Measurements from ENCODE around the gene NUDT14. TPM values are rescaled to one million over a fixed set of nuclear protein-coding genes. Genes with fewer than 3 reads are reported as not detected.

The NUDT14 gene
- total and polyA plus RNA-seq, 2 of the 4 experiments (the other 2 are of a cell fraction), result 5.6 to 9.3 TPM

- WGBS, 2 experiments (ENCODE audit: extremely low coverage in 2 of 2, insufficient read length in 1 of 2), result 75% methylated on average over 7 of the region's 17 CpGs; no CpG with 5 or more reads in 1 of the 2 experiments
Observed at GRCh38 chr14:105228562-105228961, 47.5 kb upstream of the NUDT14 start.

More at GRCh38 chr14:105228562-105228961, 47.5 kb upstream of the NUDT14 start:
- no peak overlapping the region for H3K56ac ChIP-seq (ENCODE audit: extremely low read depth, insufficient read depth, low read length)
- intact Hi-C loops (cut with micrococcal nuclease) (no loop called here), in situ Hi-C loops (cut with MboI; ENCODE audit: low sequenced_read_pairs) (no loop called here), dilution Hi-C loops (cut with HindIII; ENCODE audit: low sequenced_read_pairs, unreplicated experiment) (no loop called here)
- no peak overlapping the region for H2AFZ ChIP-seq (replicated peaks; ENCODE audit: low read length, poor library complexity)
- no peak overlapping the region for H3K4me2 ChIP-seq (ENCODE audit: low read depth, low read length)
- no peak for DNase-seq
- H2BK120ac ChIP-seq (ENCODE audit: low read depth, low read length), result no peak overlapping the region
- TF ChIP-seq CTCF (conservative IDR thresholded peaks at IDR 0.05; ENCODE audit: low read depth, low read length) (no peak), NFE2L2 (IDR thresholded peaks at IDR 0.05; ENCODE audit: low read depth, low read length) (no peak), MXI1 (IDR thresholded peaks at IDR 0.05; ENCODE audit: borderline replicate concordance, low read depth, low read length) (no peak), CHD1 (IDR thresholded peaks at IDR 0.05; ENCODE audit: low read depth, low read length) (no peak), ELK1 (IDR thresholded peaks at IDR 0.05; ENCODE audit: borderline replicate concordance, low read depth, low read length) (no peak), POLR2A (IDR thresholded peaks at IDR 0.05; ENCODE audit: low read depth, low read length) (no peak), BHLHE40 (IDR thresholded peaks at IDR 0.05; ENCODE audit: low read depth, low read length) (no peak), FOS (IDR thresholded peaks at IDR 0.05; ENCODE audit: low read depth, low read length) (no peak), CEBPB (IDR thresholded peaks at IDR 0.05; ENCODE audit: low read depth, low read length) (no peak), USF2 (IDR thresholded peaks at IDR 0.05; ENCODE audit: low read depth, low read length) (no peak), MAZ (IDR thresholded peaks at IDR 0.05; ENCODE audit: borderline replicate concordance, low read depth, low read length) (no peak), SMC3 (IDR thresholded peaks at IDR 0.05; ENCODE audit: low read depth, low read length) (no peak), RFX5 (IDR thresholded peaks at IDR 0.05; ENCODE audit: low read depth, low read length) (no peak), RAD21 (IDR thresholded peaks at IDR 0.05; ENCODE audit: low read length) (no peak), RCOR1 (IDR thresholded peaks at IDR 0.05; ENCODE audit: insufficient replicate concordance, low read length) (no peak), MAFK (IDR thresholded peaks at IDR 0.05; ENCODE audit: low read depth, low read length) (no peak)
- H2BK5ac ChIP-seq (ENCODE audit: low read depth, low read length, poor library complexity, severe bottlenecking), result no peak overlapping the region
- H2AK5ac ChIP-seq (ENCODE audit: low read depth, low read length), result no peak overlapping the region
- ChIA-PET POLR2A (ENCODE audit: unreplicated experiment) (no interaction called here), CTCF (no interaction called here)
- H3K27me3 ChIP-seq (ENCODE audit: control insufficient read depth, insufficient read depth, low read length), result no peaks in the 10 kb centered on the region
- H2BK15ac ChIP-seq (ENCODE audit: low read depth, low read length), result no peak overlapping the region
- no peaks in the 10 kb centered on the region for H3K9me3 ChIP-seq (ENCODE audit: control insufficient read depth, insufficient read depth, low read length)
- H3K4me1 ChIP-seq (ENCODE audit: control insufficient read depth, insufficient read depth, low read length), result no peaks in the 10 kb centered on the region
- H2AK9ac ChIP-seq (replicated peaks; ENCODE audit: low read depth, low read length, poor library complexity), result peak overlapping the region; percentile 25
- H3K14ac ChIP-seq (replicated peaks; ENCODE audit: low read depth, low read length), result no peak overlapping the region
- H3K4me3 ChIP-seq (ENCODE audit: insufficient read depth, low read depth, low read length), result no peak overlapping the region
- no peak overlapping the region for H3K4ac ChIP-seq (ENCODE audit: low read depth, low read length)
- no TSS peak for BruUV-seq (replicated peaks)
- no peak overlapping the region for H4K8ac ChIP-seq (ENCODE audit: low read depth in 2 of 2, low read length in 2 of 2)
- no peak overlapping the region for H3K9ac ChIP-seq (ENCODE audit: low read depth, low read length)
- H4K91ac ChIP-seq (ENCODE audit: insufficient read depth, low read depth, low read length), result no peak overlapping the region
- H3K79me1 ChIP-seq (ENCODE audit: low read depth in 1 of 2, low read length in 2 of 2), result peaks cover 0 to 7% of the 10 kb centered on the region in 2 experiments; a peak in 1 of 4 replicates
- no peaks in the 10 kb centered on the region for H3K9me1 ChIP-seq (ENCODE audit: insufficient read depth, low read length)
- peaks cover 15% of the 10 kb centered on the region for H3K36me3 ChIP-seq (ENCODE audit: control insufficient read depth, insufficient read depth, low read length)
- ATAC-seq (ENCODE audit: low read depth), result no peak
- H3K23ac ChIP-seq (ENCODE audit: low read depth, low read length), result no peak overlapping the region
- no peak overlapping the region for H2BK20ac ChIP-seq (ENCODE audit: low read depth, low read length)
- H4K5ac ChIP-seq (ENCODE audit: low read depth, low read length), result no peak overlapping the region
- no peak overlapping the region for H3K18ac ChIP-seq (ENCODE audit: low read depth, low read length)
- H3K27ac ChIP-seq (ENCODE audit: insufficient read depth, low read length), result no peak overlapping the region
- no peaks in the 10 kb centered on the region; the same call in 1 of the 2 replicates for H4K20me1 ChIP-seq (ENCODE audit: insufficient read depth, low read length)
